AG09319 (cell line): ENCODE data around the gene DVL2.

Source experiments
- DNase-seq: peaks from one replicate; pipeline ENCODE4 v3.0.0-alpha.2; 2010; ENCODE audit warnings: low read depth; ENCODE audit errors: extremely low read depth
- TF ChIP-seq, protein P1 (sequence below): IDR thresholded peaks from 2 replicates; pipeline ENCODE4 v1.5.1; 2011; ENCODE audit warnings: low read depth, mild to moderate bottlenecking, inconsistent platforms, low read length, moderate library complexity

Gene DVL2

GRCh38 chr17:7219812-7220592 is 14.3 kb downstream of the DVL2 start, which contains the start of the genes ACADVL and DLG4:
Gene ACADVL, plus strand, starts transcription at chr17:7219938. Its CDS starts 47 bp downstream, at chr17:7219985.
Gene DLG4, minus strand, starts transcription at chr17:7219836.
- DNase-seq: peak; percentile 60
- TF ChIP-seq, protein P1, sequence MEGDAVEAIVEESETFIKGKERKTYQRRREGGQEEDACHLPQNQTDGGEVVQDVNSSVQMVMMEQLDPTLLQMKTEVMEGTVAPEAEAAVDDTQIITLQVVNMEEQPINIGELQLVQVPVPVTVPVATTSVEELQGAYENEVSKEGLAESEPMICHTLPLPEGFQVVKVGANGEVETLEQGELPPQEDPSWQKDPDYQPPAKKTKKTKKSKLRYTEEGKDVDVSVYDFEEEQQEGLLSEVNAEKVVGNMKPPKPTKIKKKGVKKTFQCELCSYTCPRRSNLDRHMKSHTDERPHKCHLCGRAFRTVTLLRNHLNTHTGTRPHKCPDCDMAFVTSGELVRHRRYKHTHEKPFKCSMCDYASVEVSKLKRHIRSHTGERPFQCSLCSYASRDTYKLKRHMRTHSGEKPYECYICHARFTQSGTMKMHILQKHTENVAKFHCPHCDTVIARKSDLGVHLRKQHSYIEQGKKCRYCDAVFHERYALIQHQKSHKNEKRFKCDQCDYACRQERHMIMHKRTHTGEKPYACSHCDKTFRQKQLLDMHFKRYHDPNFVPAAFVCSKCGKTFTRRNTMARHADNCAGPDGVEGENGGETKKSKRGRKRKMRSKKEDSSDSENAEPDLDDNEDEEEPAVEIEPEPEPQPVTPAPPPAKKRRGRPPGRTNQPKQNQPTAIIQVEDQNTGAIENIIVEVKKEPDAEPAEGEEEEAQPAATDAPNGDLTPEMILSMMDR: no peak

DNA sequence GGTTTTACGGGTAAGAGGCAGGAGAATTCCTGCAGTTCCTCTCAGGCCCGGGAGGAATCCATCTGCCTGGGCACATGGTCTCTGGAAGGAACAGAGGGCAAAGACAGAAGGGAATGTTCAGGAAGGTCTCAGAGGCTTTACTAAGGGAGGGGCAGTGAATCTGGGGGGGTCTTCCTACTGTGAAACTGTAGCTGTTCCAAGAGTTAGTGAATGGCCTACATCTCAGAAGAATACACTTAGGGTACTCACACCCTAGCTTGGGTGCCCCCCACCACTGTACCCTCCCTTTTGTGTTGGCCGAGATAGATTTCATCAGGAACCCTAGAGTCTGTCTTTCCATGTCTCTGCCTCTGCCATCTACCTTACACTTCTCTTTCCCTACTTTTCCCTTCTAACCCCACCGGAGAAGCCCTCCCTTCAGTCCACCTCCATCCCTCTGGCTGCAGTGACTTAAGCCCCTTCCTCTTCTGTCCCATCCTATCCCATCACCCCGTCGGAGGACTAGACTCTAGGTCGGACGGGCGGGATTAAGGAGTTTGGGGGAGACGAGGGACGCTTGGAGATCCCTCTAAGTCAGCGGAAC is 15.0 kb downstream of the DVL2 start:
- TF ChIP-seq, protein P1: no peak
- DNase-seq: no peak

DNA sequence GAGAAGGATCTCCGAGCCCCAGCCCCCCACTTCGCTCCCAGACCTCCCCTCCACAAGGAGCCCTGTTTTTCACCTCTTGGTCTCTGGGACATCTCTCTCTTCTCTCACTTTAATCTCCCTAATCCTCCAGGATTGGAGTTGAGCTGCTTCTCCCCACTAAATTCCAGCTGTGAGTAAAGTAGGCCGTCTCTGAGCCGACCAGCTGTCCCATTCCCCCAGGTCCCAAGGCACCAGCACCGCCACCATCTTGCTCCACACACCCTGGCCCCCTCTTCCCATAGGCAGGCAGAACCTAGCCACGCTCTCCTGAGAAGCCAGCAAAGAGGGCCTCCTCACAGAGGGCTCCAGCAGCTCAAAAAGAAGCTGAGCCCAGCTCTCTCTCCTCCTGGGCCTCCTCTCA is 15.6 kb downstream of the DVL2 start:
- DNase-seq: no peak
- TF ChIP-seq, protein P1: no peak

DNA sequence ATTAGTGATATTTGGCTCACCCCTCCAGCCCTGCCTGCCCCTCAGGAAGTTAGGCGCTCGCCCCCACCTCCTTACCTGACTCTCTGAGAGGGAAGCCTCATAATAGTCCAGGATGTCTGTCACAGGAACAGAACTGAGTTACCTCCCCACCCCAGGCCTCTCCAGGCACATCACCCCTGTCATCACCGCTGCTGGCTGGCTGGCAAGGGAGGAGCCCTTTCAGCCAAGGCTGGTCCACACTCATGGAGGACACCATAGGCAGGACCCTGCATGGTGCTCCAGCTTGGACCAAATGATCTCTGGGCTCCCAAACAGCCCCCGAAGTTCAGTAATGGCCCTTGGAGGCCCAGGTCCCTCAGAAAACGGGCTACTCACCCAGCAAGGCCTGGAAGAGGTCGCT is 16.2 kb downstream of the DVL2 start:
- TF ChIP-seq, protein P1: no peak
- no peak for DNase-seq

DNA sequence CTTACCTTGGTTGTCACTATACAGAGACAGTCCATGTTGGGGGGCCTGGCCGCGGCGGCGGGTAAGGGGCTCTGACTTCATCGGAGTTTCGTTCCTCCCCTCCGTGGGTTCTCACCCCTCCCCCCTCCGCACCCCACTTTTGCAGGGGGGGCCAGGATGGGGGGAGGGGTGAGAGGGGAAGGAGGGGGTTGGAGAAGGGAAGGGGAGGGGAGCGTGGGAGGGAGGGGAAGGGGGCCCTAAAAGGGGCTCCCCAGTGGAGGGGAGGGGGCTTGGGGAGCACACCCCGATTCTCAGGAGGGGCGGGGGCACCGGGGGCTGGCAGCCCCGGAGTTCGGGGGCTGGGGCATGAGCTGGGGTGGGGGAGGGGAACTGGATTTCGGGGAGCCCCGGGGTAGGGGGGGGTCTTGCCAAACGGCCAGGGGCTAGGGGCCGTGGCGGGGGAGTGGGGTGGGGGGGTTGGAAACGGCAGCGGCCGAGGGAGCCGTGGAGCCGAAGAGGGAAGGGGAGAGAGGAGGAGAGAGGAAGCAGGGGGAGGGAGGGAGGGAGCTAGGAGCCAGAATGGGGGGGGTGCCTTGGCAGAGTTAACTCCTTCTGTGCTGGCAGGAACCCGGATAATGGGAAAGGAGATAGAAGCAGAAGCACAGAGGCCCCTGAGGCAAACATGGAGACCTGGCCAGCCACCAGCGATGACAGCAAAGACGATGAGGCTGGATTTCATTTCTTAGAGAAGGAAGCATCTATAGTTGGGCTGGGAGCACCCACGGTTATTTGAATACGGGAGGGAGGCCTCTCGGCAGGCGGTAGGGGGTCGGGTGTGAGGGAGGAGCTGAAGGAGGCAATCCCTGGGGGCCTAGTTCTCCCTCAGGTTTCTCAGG is 17.0 kb downstream of the DVL2 start:
- TF ChIP-seq, protein P1: no peak
- no peak for DNase-seq

DNA sequence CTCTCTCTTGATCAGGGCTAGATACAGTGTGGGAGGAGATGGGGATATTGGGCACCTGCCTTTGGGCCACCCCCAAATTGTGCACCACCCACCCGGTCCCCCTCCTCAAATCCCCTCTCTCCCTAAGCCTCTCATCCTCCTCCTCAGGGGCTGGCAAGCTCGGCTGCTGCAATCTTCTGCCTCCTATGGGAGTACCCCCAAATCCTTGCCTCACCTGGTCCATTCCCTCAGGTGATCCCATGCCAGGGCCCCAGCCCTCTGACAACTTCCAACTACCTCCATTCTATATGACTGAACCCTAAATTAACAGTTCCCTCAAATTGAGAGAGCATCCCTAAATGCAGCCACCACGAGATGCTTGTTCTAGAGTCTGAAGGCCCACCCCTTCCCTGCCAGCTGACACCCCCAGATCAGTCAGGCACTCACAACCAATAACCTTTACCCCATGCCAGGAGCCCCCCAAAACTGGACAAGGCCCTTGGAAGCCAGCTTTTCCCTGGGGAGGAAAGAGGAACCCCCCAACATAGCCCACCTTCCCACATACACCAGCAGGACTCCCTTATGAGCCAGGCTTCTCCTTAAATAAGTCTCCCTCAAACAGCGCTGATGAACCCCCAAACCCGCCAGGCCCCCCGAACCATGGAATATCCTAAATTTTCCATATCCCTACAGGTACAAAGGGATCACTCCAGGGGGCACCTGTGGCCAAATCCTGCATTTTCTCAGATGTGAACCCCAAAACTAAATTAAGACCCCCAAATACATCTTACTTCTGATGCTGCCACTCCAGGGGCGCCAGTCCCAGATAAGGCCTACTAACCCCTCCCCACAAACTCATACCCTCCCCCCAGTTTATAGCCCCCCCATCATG is 17.8 kb downstream of the DVL2 start:
- TF ChIP-seq, protein P1: no peak
- no peak for DNase-seq
